ENCODE results near the gene PHEX. TPM values are rescaled to one million over a fixed set of nuclear protein-coding genes. Genes with fewer than 3 reads are reported as not detected.

Gene PHEX
- total RNA-seq, 1 donor: 1.4 TPM

DNA sequence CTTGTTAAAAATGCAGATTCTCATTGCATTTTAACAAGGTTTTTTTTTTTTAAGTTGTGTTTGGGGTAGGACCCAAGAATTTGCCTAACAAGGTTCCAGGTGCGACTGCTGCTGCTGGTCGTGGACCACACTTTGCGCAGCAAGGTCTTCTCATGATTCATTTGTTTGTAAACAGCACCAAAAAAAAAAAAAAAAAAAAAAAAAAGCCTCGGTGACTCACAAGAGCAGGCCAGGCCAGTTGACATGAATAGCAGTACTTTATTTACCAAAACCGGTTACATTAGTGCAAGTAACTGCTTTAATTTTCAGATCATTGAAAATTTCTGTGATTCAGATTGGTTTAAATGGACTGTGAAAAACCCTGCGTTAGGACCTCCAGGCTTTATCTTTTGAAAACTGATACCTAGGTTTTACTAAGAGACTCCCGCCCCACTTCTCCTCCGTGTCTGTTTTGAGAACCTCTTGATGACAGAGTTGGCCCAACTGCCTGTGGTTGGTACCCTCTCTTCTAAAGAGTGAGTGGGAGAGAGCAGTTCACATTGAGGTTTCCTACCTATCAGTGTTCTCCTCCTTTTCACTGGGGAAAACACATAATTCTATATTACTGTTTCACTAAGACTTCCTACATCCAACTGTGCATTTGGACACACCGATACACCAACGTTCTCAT lies 86.2 kb downstream of the PHEX start:
- no peak overlapping the region for H3K4me3 ChIP-seq (ENCODE audit: insufficient read depth, low read length)
- no peak overlapping the region for H3K4me2 ChIP-seq (ENCODE audit: insufficient read depth, low read length)
- no peak overlapping the region for H3K27ac ChIP-seq (ENCODE audit: low read depth, low read length)
- H3K79me2 ChIP-seq (ENCODE audit: insufficient read depth, low read length): no peaks in the 10 kb centered on the region
- TF ChIP-seq, protein P1, sequence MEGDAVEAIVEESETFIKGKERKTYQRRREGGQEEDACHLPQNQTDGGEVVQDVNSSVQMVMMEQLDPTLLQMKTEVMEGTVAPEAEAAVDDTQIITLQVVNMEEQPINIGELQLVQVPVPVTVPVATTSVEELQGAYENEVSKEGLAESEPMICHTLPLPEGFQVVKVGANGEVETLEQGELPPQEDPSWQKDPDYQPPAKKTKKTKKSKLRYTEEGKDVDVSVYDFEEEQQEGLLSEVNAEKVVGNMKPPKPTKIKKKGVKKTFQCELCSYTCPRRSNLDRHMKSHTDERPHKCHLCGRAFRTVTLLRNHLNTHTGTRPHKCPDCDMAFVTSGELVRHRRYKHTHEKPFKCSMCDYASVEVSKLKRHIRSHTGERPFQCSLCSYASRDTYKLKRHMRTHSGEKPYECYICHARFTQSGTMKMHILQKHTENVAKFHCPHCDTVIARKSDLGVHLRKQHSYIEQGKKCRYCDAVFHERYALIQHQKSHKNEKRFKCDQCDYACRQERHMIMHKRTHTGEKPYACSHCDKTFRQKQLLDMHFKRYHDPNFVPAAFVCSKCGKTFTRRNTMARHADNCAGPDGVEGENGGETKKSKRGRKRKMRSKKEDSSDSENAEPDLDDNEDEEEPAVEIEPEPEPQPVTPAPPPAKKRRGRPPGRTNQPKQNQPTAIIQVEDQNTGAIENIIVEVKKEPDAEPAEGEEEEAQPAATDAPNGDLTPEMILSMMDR (IDR thresholded peaks at IDR 0.05; ENCODE audit: extremely low read depth, low read depth, low read length): no peak
- H3K4me1 ChIP-seq (ENCODE audit: insufficient read depth, low read length): peaks cover 5% of the 10 kb centered on the region
- no peaks in the 10 kb centered on the region for H3K36me3 ChIP-seq (ENCODE audit: insufficient read depth, low read length)
- H3K9me3 ChIP-seq (ENCODE audit: low read depth, low read length): no peaks in the 10 kb centered on the region
- no peak overlapping the region for H2AFZ ChIP-seq (ENCODE audit: low read length)
- H3K27me3 ChIP-seq (ENCODE audit: insufficient read depth, low read length): no peaks in the 10 kb centered on the region
- no peak for DNase-seq (ENCODE audit: insufficient read length, low spot score, missing footprints)
- no peaks in the 10 kb centered on the region for H4K20me1 ChIP-seq (ENCODE audit: insufficient read depth, low read length)

DNA sequence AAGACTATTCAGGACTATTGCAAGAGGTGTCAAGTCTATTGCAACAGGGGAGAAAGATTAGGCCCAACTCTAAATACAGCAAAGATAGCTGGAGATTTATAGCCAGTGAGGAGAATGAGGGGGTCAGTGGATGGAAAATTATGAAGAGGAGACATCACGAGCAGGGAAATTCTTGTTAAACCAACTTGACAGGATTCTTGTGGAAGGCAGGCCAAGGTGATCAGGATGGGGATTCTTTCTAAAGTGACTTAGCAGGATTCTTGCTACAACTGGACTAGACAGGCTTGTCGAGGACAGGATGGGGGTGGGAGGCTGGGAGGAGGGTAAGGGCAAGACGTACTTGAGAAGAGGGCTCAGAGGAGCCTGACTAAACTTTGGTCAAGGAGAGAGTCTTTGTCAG lies 89.0 kb downstream of the PHEX start:
- Histone ChIP-seq H3K4me1 (ENCODE audit: insufficient read depth, low read length) (peaks cover 8% of the 10 kb centered on the region), H3K9me3 (ENCODE audit: low read depth, low read length) (no peaks in the 10 kb centered on the region), H3K79me2 (ENCODE audit: insufficient read depth, low read length) (no peaks in the 10 kb centered on the region), H3K4me3 (ENCODE audit: insufficient read depth, low read length) (no peak overlapping the region), H3K36me3 (ENCODE audit: insufficient read depth, low read length) (no peaks in the 10 kb centered on the region), H4K20me1 (ENCODE audit: insufficient read depth, low read length) (no peaks in the 10 kb centered on the region), H2AFZ (ENCODE audit: low read length) (no peak overlapping the region), H3K4me2 (ENCODE audit: insufficient read depth, low read length) (no peak overlapping the region), H3K27ac (ENCODE audit: low read depth, low read length) (no peak overlapping the region), H3K27me3 (ENCODE audit: insufficient read depth, low read length) (no peaks in the 10 kb centered on the region)
- DNase-seq (ENCODE audit: insufficient read length, low spot score, missing footprints): no peak
- TF ChIP-seq, protein P1 (IDR thresholded peaks at IDR 0.05; ENCODE audit: extremely low read depth, low read depth, low read length): no peak

DNA sequence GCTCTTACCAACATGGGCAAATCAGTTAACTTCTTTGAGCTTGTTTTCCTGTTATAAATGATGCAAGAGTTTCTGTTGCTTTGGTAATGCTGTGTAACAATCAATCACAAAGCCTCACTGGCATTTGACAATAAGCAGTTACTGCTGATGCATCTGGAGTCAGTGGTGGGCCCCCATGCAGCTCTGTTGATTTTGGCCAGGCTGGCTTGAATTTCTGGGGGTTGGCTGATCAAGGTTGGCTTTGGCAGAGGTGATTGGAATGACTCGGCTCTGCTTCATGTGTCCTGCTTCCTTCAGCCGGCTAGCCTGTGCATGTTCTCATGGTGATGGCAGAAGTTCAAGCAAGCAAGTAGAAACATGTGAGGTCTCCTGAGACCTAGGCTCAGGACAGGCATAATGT lies 90.4 kb downstream of the PHEX start:
- Histone ChIP-seq H2AFZ (ENCODE audit: low read length) (no peak overlapping the region), H3K4me3 (ENCODE audit: insufficient read depth, low read length) (no peak overlapping the region), H4K20me1 (ENCODE audit: insufficient read depth, low read length) (no peaks in the 10 kb centered on the region), H3K27me3 (ENCODE audit: insufficient read depth, low read length) (no peaks in the 10 kb centered on the region), H3K36me3 (ENCODE audit: insufficient read depth, low read length) (no peaks in the 10 kb centered on the region), H3K4me1 (ENCODE audit: insufficient read depth, low read length) (peaks cover 8% of the 10 kb centered on the region), H3K9me3 (ENCODE audit: low read depth, low read length) (no peaks in the 10 kb centered on the region), H3K79me2 (ENCODE audit: insufficient read depth, low read length) (no peaks in the 10 kb centered on the region), H3K27ac (ENCODE audit: low read depth, low read length) (peak overlapping the region; percentile 36), H3K4me2 (ENCODE audit: insufficient read depth, low read length) (no peak overlapping the region)
- peak; percentile 73 for DNase-seq (ENCODE audit: insufficient read length, low spot score, missing footprints)
- TF ChIP-seq, protein P1 (IDR thresholded peaks at IDR 0.05; ENCODE audit: extremely low read depth, low read depth, low read length): no peak

DNA sequence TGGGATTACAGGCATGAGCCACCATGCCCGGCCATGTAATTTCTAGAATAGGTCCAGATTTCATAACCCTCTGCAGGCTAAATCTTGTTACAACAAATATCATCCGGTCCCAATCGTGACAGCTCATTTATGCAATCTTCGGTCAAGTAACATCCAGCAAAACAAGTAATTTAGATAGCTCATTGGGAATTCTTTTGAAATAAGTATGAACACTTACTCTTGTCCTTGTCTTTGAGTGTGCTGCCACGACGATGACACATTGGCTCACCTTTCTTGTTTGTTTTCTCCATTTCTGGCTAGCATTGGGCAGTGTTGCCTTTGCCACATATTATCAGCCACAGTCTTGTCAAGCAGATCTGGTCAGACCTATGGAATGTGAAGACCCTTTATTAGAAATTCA lies 92.0 kb downstream of the PHEX start:
- no peaks in the 10 kb centered on the region for H4K20me1 ChIP-seq (ENCODE audit: insufficient read depth, low read length)
- H3K27ac ChIP-seq (ENCODE audit: low read depth, low read length): no peak overlapping the region
- no peaks in the 10 kb centered on the region for H3K79me2 ChIP-seq (ENCODE audit: insufficient read depth, low read length)
- H3K27me3 ChIP-seq (ENCODE audit: insufficient read depth, low read length): no peaks in the 10 kb centered on the region
- DNase-seq (ENCODE audit: insufficient read length, low spot score, missing footprints): no peak
- H3K4me3 ChIP-seq (ENCODE audit: insufficient read depth, low read length): no peak overlapping the region
- H3K9me3 ChIP-seq (ENCODE audit: low read depth, low read length): no peaks in the 10 kb centered on the region
- no peak overlapping the region for H2AFZ ChIP-seq (ENCODE audit: low read length)
- TF ChIP-seq, protein P1 (IDR thresholded peaks at IDR 0.05; ENCODE audit: extremely low read depth, low read depth, low read length): no peak
- peaks cover 8% of the 10 kb centered on the region for H3K4me1 ChIP-seq (ENCODE audit: insufficient read depth, low read length)
- no peaks in the 10 kb centered on the region for H3K36me3 ChIP-seq (ENCODE audit: insufficient read depth, low read length)
- H3K4me2 ChIP-seq (ENCODE audit: insufficient read depth, low read length): no peak overlapping the region
